ENCODE data around the gene CUBN.

Gene CUBN

GRCh38 chr10:17129741-17130140 lies at the start of gene CUBN:
CUBN (minus strand) TSS chr10:17129811; CDS start chr10:17129765, 46 bp downstream.
- no peak for DNase-seq (ENCODE audit: low read depth, low spot score)

DNA sequence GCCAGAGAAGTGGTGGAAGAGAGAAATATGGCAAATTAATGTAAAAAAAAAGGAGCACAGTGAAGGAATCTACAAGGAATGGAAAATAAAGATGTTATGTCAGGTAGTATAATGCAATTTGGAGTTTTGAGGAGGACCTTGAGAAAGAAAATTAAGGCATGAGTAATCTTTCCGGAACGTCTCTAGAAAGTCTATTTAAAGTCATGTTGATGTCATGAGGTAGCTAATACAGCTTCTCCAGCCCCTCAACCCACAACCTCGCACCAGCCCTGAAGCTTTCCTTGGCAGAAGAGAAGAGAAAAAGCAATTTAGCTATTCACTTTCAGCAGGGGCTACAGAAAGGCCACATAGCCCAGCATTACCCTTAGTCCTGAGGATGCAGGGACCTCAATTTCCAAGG lies 49.4 kb upstream of the CUBN start:
- DNase-seq (ENCODE audit: low read depth, low spot score) = no peak

DNA sequence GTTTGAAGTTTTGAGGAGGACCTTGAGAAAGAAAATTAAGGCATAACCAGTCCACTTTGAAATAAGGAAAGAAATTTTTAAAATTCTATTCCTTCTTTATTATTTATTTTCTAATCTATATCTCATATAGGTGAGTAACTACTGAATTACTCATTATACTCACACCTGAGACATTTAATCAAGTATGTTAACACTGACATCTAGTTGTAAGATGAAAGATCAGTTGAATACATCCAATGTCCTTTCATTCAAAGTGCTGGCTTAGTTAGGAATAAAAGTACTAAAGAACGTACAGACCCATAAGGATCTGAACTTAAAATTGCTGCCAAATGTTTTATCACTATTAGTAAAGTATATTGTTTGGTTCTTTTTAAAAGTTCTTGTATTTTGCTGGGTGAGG lies 48.4 kb upstream of the CUBN start:
- no peak for DNase-seq (ENCODE audit: low read depth, low spot score)

DNA sequence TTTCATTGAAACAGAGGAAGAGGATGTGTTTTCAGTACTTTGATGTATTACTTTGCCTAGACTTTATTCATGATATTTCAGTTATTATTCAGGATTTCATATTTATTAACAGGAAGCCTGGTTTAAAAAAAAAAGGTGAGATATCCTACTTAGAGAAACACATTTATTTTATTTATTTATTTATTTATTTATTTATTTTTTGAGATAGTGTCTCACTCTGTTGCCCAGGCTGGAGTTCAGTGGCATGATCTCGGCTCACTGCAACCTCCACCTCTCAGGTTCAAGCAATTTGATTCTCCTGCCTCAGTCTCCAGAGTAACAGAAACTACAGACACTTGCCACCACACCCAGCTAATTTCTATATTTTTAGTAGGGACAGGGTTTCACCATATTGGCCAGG lies 47.4 kb upstream of the CUBN start:
- DNase-seq (ENCODE audit: low read depth, low spot score) = no peak

DNA sequence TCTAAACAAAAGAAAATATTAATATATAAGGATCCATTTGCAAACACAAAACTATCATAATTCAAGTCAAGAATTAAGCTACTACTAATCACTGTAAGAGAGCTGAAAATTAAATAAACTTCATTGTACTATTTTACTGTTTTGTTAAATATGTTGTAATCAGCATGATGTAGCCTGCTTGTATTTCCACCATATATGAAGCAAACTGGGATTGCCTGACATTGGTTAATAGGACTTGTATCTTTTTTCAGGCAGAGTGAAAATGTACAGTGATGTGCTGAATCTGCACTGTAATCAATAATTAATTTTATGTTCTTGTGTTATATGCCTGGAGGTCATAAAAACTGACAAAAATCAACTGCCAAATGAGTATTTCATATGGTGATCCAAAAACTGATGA lies 46.5 kb upstream of the CUBN start:
- DNase-seq (ENCODE audit: low read depth, low spot score) = no peak

DNA sequence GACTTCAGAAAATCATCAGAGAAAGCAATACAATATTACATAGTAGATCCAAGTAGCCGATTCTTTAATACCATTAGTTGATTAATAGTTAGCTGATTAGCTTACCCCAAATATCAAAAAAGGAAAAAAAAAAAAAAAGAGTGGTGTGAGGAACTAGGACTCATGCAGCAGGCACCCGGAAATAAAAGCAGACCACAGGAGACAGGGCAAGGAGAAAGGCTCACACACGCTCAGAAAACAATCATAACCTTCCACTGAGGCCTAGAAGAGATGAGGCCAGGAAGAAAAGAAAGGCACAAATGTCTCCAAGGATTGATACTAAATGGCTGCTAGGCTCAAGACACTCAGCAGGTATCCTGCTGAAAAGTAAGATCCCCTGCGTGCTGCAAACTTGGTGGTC lies 45.9 kb upstream of the CUBN start:
- DNase-seq (ENCODE audit: low read depth, low spot score) = no peak

- no peak for DNase-seq (ENCODE audit: low read depth, low spot score)
These were observed 45.0 kb upstream of the CUBN start for GRCh38 chr10:17174626-17175025.

GRCh38 chr10:17171141-17171641 lies 41.6 kb upstream of the CUBN start:
- no peak for DNase-seq (ENCODE audit: low read depth, low spot score)

DNA sequence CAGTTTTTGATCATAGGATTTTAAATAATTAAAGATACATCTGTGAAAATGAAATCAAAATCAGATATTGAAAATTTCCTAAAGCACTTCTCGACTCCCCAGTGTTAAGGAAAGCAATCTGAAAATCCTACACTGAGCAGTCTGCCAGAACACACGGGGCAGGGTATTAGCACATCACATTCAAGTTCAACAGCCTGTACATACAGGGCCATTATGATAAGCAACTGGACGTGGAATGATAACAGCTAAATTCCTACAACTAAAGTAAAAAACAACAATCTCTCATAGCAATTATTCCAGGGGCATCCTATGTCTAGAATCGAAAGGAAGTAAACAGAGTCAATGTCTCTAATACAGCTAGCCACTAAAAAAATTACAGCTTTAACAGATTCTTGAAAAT lies 40.2 kb upstream of the CUBN start:
- DNase-seq (ENCODE audit: low read depth, low spot score) = no peak

DNA sequence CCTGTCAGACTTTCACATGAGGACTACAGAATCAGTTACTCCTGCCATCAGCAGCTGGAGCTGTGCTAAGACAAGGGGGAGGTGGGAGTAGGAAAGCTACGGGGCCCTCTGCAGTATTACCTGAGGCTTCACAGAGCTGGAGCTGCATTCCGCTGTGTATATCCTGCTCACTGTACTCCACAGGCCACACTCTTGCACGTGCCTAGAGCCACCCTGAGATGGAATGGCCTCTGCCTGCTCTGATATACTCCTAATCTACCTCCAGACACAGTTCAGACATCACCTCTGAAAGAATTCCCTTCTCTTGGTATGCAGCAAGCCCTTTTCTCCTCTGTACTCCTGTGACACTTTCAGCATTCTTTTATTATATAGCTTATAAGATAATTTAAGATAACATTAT lies 37.1 kb upstream of the CUBN start:
- DNase-seq (ENCODE audit: low read depth, low spot score) = no peak

DNA sequence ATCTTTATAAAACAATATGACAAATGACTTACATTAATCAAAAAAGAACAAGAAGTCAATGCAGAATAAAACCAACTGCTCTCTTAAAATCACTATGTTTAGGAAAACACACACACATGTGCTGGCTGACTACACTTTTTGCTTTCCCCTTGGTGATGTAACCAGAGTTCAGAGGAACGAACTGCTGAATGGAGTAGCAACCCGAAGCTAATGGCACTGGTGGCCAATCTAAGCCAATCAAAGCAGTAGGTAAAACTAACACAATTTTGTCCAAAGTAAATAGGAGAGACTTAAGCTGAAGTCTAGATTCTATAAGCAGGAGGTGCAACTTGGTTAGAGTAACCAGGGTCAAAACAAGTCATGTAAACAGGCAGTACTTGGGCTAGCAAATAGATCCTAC lies 33.2 kb upstream of the CUBN start:
- no peak for DNase-seq (ENCODE audit: low read depth, low spot score)

GRCh38 chr10:17161775-17162174 lies 32.2 kb upstream of the CUBN start:
- no peak for DNase-seq (ENCODE audit: low read depth, low spot score)

DNA sequence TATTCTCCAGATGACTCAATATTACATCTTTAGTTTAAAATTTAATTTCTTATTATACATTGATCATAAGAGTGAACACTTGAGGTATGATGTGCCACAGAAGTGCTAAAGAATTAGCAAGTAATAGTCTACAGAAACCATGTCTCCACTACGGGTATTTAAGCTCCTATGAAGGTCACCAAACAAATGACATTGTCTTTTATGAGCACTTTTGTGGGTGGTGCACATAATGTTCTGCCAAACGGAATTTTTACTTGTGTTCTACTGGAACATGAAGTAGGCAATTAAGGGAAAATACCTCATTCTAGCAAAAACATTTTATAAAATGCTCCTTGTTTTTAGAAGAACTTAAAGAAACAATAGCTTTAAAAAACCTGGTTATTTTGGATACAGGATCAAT lies 27.4 kb upstream of the CUBN start:
- DNase-seq (ENCODE audit: low read depth, low spot score) = no peak

GRCh38 chr10:17155826-17156225 lies 26.2 kb upstream of the CUBN start:
- DNase-seq (ENCODE audit: low read depth, low spot score) = no peak

DNA sequence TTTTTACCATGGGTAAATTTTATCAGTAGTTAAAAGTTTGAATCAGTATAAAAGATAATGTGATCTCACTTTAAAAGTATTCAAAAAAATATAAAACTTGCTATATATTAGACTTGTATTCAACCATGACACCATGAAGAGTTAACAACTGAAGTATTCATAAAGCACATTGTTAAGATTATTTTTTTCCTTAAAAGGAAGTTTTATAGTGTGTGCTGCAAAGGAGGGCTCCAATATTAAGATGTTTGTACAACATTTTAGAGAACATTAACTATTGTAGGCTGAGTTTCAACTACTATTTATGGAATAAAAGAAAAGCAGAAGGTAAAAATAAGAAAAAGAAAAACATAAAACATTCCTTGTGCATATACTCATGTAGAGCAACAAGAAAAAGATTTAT lies 24.5 kb upstream of the CUBN start:
- DNase-seq (ENCODE audit: low read depth, low spot score) = no peak

GRCh38 chr10:17153321-17153720 lies 23.7 kb upstream of the CUBN start:
- DNase-seq (ENCODE audit: low read depth, low spot score) = no peak

- no peak for DNase-seq (ENCODE audit: low read depth, low spot score)
These were observed 22.1 kb upstream of the CUBN start for GRCh38 chr10:17151716-17152115.

- DNase-seq (ENCODE audit: low read depth, low spot score) = no peak
These were observed 18.4 kb upstream of the CUBN start for GRCh38 chr10:17147884-17148489.

DNA sequence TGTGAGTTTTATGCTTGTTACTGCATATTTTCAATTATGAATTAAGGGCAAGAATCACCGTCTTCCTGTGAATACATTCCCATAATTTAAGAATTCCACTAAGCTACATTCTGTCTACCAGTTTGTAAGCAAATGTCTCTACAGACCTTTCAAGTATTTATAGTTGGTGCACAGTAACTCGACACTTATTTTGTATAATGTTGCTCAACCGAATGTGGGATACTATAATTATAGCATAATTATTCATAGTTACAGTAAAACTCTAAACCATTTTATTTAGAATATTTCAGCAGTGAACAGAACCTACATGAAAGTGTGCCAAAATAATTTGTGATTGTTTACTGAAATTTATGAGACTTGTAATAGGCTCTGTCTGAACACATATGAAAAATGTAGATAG lies 17.3 kb upstream of the CUBN start:
- no peak for DNase-seq (ENCODE audit: low read depth, low spot score)

DNA sequence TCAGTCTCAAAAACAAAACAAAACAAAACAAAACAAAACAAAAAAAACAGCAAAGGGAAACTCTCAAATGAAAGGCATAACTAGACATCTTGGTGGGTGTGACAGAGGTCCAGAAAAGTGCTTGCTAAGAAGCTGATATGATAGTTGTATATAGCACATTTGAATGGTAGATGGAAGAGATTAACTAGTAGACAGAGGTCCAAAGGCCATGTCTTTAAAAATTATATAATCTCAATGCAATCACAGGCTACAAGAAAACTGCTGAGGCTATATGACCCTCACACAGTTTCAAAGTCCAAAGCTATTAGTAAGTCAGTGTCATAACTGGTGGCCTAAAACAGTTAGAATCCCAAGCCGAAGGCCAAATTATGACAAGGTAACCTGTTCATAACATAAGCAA lies 15.6 kb upstream of the CUBN start:
- no peak for DNase-seq (ENCODE audit: low read depth, low spot score)

DNA sequence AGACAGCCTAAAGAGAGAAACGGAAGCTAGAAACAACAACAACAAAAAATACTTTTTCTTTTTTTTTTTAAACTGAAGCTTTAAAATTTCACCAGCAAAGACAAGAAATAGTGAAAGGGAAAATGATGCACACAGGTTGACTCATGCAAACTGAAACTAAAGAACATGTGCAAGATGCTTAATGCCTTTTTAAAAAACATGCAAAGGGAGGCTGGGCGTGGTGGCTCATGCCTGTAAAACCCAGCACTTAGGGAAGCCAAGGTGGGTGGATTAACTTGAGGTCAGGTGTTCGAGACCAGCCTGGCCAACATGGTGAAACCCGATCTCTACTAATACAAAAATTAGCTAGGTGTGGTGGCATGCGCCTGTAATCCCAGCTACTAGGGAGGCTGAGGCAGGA lies 15.1 kb upstream of the CUBN start:
- no peak for DNase-seq (ENCODE audit: low read depth, low spot score)

- DNase-seq (ENCODE audit: low read depth, low spot score) = no peak
These were observed 14.4 kb upstream of the CUBN start for GRCh38 chr10:17144032-17144431.

GRCh38 chr10:17143055-17143690 lies 13.6 kb upstream of the CUBN start:
- no peak for DNase-seq (ENCODE audit: low read depth, low spot score)

Measured in activated CD4-positive, CD25-positive, alpha-beta regulatory T cell treated with anti-CD3 and anti-CD28 coated beads, Interleukin-2, amount 50 U/mL, for 16 hours (primary cell).